WTC11 (cell line): ENCODE data around the gene PHKA1. TPM values are rescaled to one million over a fixed set of nuclear protein-coding genes. Genes with fewer than 3 reads are reported as not detected.

ENCODE experiments used
- ATAC-seq: fragments of 200-7000 bp; cut with Tn5 transposase; 2 replicates; pipeline ENCODE4 v1.10.0; 2021; ENCODE audit warnings: mild to moderate bottlenecking, moderate library complexity
- CTCF ChIA-PET: fragments of 300-600 bp; sonication (Branson Sonifier 250); formaldehyde crosslinking; loops from one replicate; lab custom pipeline; 2021; ENCODE audit warnings: antibody characterized with exemption; lab: Charles Lee
- POLR2A ChIA-PET: fragments of 350-600 bp; sonication (Branson Sonifier 250); formaldehyde crosslinking; loops from one replicate; lab custom pipeline; 2021; ENCODE audit warnings: antibody characterized with exemption; lab: Charles Lee
- DNase-seq: peaks from one replicate; pipeline ENCODE4 v3.0.0; 2021; ENCODE audit warnings: low spot score
- H3K27ac Mint-ChIP-seq: 2 replicates; pipeline ENCODE4 v1.8.0; 2021; ENCODE audit warnings: mixed read lengths
- H3K27me3 Mint-ChIP-seq: 2 replicates; pipeline ENCODE4 v1.8.0; 2021; ENCODE audit warnings: low read depth, mild to moderate bottlenecking, moderate library complexity, mixed read lengths
- H3K36me3 Mint-ChIP-seq: 2 replicates; pipeline ENCODE4 v1.8.0; 2021; ENCODE audit warnings: mixed read lengths
- H3K4me1 Mint-ChIP-seq: 2 replicates; pipeline ENCODE4 v1.8.0; 2022; ENCODE audit warnings: mixed read lengths
- H3K4me3 Mint-ChIP-seq: 2 replicates; pipeline ENCODE4 v1.8.0; 2021; ENCODE audit warnings: mild to moderate bottlenecking, moderate library complexity, mixed read lengths
- H3K9me3 Mint-ChIP-seq: 2 replicates; pipeline ENCODE4 v1.8.0; 2021; ENCODE audit warnings: mixed read lengths
- ARID4B ChIP-seq: sonication (generic); formaldehyde crosslinking; IDR thresholded peaks from 2 replicates; pipeline ENCODE4 v1.8.0; 2023; ENCODE audit warnings: missing genetic modification reagents, mild to moderate bottlenecking, borderline replicate concordance
- E2F4 ChIP-seq: sonication (generic); formaldehyde crosslinking; IDR thresholded peaks from 2 replicates; pipeline ENCODE4 v1.8.1; 2022; ENCODE audit warnings: low read depth, mild to moderate bottlenecking, moderate library complexity, missing genetic modification reagents, borderline replicate concordance
- EMX1 ChIP-seq: fragments of 250-450 bp; sonication (Bioruptor Pico); IDR thresholded peaks from 2 replicates; pipeline ENCODE4 v1.8.0; 2021; ENCODE audit warnings: mild to moderate bottlenecking
- ERG ChIP-seq: fragments of 250-450 bp; sonication (Bioruptor Pico); IDR thresholded peaks from 2 replicates; pipeline ENCODE4 v1.8.0; 2021; ENCODE audit warnings: mild to moderate bottlenecking
- FOXP4 ChIP-seq: sonication (generic); formaldehyde crosslinking; IDR thresholded peaks from 2 replicates; pipeline ENCODE4 v1.8.0; 2022; ENCODE audit warnings: mild to moderate bottlenecking, missing genetic modification reagents
- NFATC4 ChIP-seq: fragments of 250-450 bp; sonication (Bioruptor Pico); IDR thresholded peaks from 2 replicates; pipeline ENCODE4 v1.9.0; 2021; ENCODE audit warnings: mild to moderate bottlenecking
- NR2C2 ChIP-seq: sonication (generic); formaldehyde crosslinking; IDR thresholded peaks from 2 replicates; pipeline ENCODE4 v1.8.0; 2022; ENCODE audit warnings: mild to moderate bottlenecking, missing genetic modification reagents
- NR3C1 ChIP-seq: sonication (generic); formaldehyde crosslinking; conservative IDR thresholded peaks from 2 replicates; pipeline ENCODE4 v1.8.1; 2023; ENCODE audit warnings: low read depth, mild to moderate bottlenecking, missing genetic modification reagents
- OVOL2 ChIP-seq: fragments of 250-450 bp; sonication (Bioruptor Pico); IDR thresholded peaks from 2 replicates; pipeline ENCODE4 v1.9.0; 2021; ENCODE audit warnings: mild to moderate bottlenecking, borderline replicate concordance
- TEAD4 ChIP-seq: sonication (generic); formaldehyde crosslinking; IDR thresholded peaks from 2 replicates; pipeline ENCODE4 v1.8.0; 2022; ENCODE audit warnings: mild to moderate bottlenecking, missing genetic modification reagents
- USF1 ChIP-seq: sonication (generic); formaldehyde crosslinking; IDR thresholded peaks from 2 replicates; pipeline ENCODE4 v1.8.0; 2022; ENCODE audit warnings: mild to moderate bottlenecking, missing genetic modification reagents
- ZNF138 ChIP-seq: sonication (generic); formaldehyde crosslinking; conservative IDR thresholded peaks from 2 replicates; pipeline ENCODE4 v1.8.1; 2022; ENCODE audit warnings: mild to moderate bottlenecking, moderate library complexity, missing genetic modification reagents
- ZNF396 ChIP-seq: fragments of 250-450 bp; sonication (Bioruptor Pico); IDR thresholded peaks from 2 replicates; pipeline ENCODE4 v1.8.0; 2021; ENCODE audit warnings: mild to moderate bottlenecking, moderate library complexity, borderline replicate concordance
- ZSCAN18 ChIP-seq: fragments of 250-450 bp; sonication (Bioruptor Pico); IDR thresholded peaks from 2 replicates; pipeline ENCODE4 v2.1.2; 2022; ENCODE audit warnings: mild to moderate bottlenecking, moderate library complexity
- total RNA-seq: library from RNA; stranded (reverse); gene quantifications from 3 replicates; pipeline ENCODE4 v1.2.3, GENCODE V29; 2021
- TF ChIP-seq, protein P1 (sequence below): fragments of 250-450 bp; sonication (Bioruptor Pico); conservative IDR thresholded peaks from 2 replicates; pipeline ENCODE4 v1.9.0; 2021; ENCODE audit warnings: mild to moderate bottlenecking

Gene PHKA1
- total RNA-seq, 1 experiment from 2014 or later = 9.9 TPM

- ChIA-PET POLR2A (no interaction called here), CTCF (no interaction called here)
- TF ChIP-seq TEAD4 (CRISPR knock-in tag) (no peak), NR3C1 (CRISPR knock-in tag) (no peak), FOXP4 (CRISPR knock-in tag) (no peak)
- Mint-ChIP-seq H3K36me3 (no peaks in the 10 kb centered on the region), H3K27me3 (no peaks in the 10 kb centered on the region), H3K4me1 (peaks cover 13% of the 10 kb centered on the region), H3K4me3 (no peak overlapping the region), H3K27ac (no peak overlapping the region), H3K9me3 (no peaks in the 10 kb centered on the region)
- DNase-seq (no peak), ATAC-seq (no peak)
Measured at GRCh38 chrX:72694170-72694569, 19.9 kb downstream of the PHKA1 start.

DNA sequence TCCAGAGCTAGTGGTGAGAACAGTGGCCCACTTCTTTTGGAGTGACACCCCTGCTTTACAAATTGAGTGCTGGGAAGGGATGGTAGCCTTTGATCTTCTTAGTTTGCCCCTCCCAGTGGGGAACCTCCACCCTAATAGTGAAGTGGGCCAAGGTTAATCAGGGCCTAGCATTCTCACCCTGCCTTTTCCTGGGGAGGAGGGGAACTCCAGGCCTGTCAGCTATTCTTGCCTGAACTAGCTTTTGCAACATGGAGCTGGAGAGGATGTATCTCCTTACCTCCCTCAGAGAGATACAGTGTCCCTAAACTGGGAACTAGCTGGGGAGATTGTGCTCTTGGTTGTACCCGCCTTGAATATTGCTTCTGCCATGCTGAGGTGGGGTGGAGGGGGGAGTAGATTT, 20.6 kb downstream of the PHKA1 start:
- Mint-ChIP-seq H3K4me1 (peaks cover 13% of the 10 kb centered on the region), H3K4me3 (no peak overlapping the region), H3K27ac (no peak overlapping the region), H3K9me3 (no peaks in the 10 kb centered on the region), H3K27me3 (no peaks in the 10 kb centered on the region), H3K36me3 (no peaks in the 10 kb centered on the region)
- no peak for DNase-seq
- TF ChIP-seq ZSCAN18 (CRISPR knock-in tag) = no peak
- CTCF ChIA-PET = no interaction called here
- POLR2A ChIA-PET = no interaction called here
- ATAC-seq = no peak

DNA sequence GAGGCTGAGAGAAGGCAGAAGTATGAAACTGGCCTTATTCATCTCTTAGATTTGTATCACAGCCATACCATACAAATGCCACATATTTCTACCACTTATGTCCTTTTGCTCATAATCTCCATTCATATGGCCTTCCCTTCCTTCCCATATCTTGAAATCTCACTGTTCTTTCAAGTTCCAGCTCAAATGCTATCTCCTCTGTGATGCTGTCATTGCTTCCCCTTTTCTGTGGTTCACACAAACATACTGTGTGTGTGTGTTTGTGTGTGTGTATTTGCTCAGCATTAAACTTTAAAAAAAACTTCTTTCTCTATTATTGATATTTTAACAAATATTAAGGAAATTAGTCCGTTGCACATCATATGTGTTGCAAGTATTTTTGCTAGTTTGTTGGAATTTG, 26.7 kb downstream of the PHKA1 start:
- Mint-ChIP-seq H3K9me3 (peaks cover 6% of the 10 kb centered on the region), H3K4me3 (no peak overlapping the region), H3K36me3 (peaks cover 16% of the 10 kb centered on the region), H3K27ac (no peak overlapping the region), H3K4me1 (peaks cover 4% of the 10 kb centered on the region), H3K27me3 (no peaks in the 10 kb centered on the region)
- ATAC-seq (no peak), DNase-seq (no peak)
- TF ChIP-seq EMX1 (no peak), ERG (no peak), NR3C1 (CRISPR knock-in tag) (no peak), ARID4B (CRISPR knock-in tag) (no peak), ZNF138 (no peak), USF1 (CRISPR knock-in tag) (no peak), NFATC4 (CRISPR knock-in tag) (no peak), ZSCAN18 (CRISPR knock-in tag) (no peak), ZNF396 (CRISPR knock-in tag) (no peak), E2F4 (no peak), NR2C2 (CRISPR knock-in tag) (no peak), OVOL2 (CRISPR knock-in tag) (no peak)
- TF ChIP-seq, protein P1, sequence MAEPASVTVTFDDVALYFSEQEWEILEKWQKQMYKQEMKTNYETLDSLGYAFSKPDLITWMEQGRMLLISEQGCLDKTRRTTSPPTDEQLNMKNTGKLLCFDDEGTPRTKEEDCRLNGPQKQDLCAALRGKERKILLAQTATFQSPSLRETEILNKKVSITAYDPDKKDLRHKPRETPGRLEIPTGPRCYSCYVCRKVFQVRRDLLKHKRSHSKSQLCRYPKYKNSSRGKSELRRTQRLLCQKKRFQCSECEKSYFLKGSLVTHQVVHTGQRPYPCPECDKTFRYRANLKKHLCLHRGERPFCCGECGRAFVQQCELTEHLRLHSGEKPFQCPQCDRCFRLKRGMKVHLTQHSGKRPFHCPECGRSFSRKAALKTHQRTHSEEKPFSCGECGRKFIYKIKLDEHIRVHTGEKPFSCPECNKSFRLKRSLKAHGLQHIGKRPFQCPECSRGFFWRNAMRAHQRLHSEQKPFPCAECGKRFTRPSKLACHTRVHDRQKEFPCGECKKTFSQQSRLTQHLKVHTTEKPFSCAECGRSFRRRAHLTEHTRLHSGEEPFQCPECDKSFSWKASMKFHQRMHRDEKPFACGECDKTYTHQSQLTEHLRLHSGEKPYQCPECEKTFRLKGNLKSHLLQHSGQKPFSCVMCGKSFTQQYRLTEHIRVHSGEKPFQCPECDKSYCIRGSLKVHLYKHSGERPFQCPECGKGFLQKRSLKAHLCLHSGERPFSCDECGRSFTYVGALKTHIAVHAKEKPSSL = no peak
- ChIA-PET CTCF (no interaction called here), POLR2A (no interaction called here)
